ENCODE data around the gene SLX1A.
"Not testable (repeated sequence)": the region's sequence is repeated elsewhere in the genome, so short reads cannot be mapped to it uniquely, and the experiment has no call there.

The SLX1A gene

DNA sequence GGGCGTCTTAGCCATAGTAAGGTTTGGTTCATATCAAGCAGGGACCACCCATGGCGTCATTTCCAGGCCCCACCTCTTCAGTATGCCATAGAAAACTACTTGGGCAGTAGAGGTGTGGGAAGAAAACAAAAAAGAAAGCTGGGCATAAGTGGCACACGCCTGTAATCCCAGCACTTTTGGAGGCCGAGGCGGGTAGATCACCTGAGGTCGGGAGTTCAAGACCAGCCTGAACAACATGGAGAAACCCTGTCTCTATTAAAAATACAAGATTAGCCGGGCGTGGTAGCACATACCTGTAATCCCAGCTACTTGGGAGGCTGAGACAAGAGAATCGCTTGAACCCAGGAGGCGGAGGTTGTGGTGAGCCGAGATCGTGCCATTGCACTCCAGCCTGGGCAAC, 2.5 kb upstream of the SLX1A start:
- peaks cover 20% of the 10 kb centered on the region for H3K36me3 Mint-ChIP-seq (ENCODE audit: low read depth)
- peaks cover 16% of the 10 kb centered on the region for H3K4me1 Mint-ChIP-seq (ENCODE audit: low read depth)
- not testable (repeated sequence) for H3K27me3 Mint-ChIP-seq, H3K27ac Mint-ChIP-seq, H3K9me3 Mint-ChIP-seq, H3K4me3 Mint-ChIP-seq

DNA sequence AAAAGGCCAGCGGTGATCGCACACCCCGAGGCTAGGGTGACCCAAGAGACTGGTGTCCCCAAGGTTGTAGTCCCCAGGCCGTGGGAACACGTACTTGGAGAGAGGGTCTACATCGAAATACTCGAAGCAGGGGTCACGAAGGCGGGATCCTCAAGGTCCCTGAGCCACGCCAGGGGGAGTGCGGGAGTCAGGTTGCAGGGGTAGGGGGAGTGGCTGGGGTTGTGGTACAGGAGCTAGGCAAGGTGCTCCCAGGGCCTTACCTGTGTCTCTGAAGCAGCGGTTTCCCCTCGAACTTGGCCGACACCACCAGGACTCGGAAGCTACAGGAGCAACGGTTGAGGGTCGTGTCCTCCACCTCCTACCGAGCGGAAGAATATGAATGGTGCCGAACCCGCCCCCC, 577 bp upstream of the SLX1A start:
- H3K27ac Mint-ChIP-seq; H3K4me1 Mint-ChIP-seq (ENCODE audit: low read depth); H3K9me3 Mint-ChIP-seq; H3K27me3 Mint-ChIP-seq; H3K36me3 Mint-ChIP-seq (ENCODE audit: low read depth); H3K4me3 Mint-ChIP-seq: not testable (repeated sequence)

DNA sequence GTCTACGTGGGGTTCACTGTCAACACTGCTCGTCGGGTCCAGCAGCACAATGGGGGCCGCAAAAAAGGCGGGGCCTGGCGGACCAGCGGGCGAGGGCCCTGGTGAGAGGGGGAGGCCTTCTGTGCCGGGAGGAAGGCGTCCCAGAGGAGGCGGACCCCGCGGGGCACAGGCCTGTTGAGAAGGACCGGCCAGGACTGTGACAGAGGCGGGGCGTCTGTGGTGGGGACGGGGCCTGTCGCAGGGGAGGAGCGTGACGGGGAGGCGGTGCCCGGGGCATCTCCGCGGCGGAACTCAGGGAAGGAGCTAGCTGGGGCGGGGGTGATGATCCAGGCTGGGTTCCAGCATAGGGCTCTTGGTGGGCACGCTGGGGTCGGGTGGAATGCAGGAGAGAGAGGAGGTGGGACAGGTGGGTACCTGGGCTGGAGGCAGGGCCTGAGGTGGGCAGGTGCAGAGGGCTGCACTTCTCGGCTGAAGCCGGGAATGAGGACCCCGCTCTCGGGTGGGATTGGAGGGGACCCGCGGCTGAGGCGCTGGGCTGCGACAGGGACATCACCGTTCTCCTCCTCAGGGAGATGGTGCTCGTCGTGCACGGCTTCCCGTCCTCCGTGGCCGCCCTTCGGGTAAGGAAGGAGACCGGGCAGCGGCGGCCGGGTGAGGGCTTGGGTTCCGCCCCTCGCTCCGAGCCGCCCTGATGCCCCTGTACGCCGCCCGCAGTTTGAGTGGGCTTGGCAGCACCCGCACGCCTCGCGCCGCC, 674 bp downstream of the SLX1A start:
- H3K36me3 Mint-ChIP-seq (ENCODE audit: low read depth); H3K27ac Mint-ChIP-seq; H3K9me3 Mint-ChIP-seq; H3K4me1 Mint-ChIP-seq (ENCODE audit: low read depth); H3K27me3 Mint-ChIP-seq; H3K4me3 Mint-ChIP-seq: not testable (repeated sequence)

DNA sequence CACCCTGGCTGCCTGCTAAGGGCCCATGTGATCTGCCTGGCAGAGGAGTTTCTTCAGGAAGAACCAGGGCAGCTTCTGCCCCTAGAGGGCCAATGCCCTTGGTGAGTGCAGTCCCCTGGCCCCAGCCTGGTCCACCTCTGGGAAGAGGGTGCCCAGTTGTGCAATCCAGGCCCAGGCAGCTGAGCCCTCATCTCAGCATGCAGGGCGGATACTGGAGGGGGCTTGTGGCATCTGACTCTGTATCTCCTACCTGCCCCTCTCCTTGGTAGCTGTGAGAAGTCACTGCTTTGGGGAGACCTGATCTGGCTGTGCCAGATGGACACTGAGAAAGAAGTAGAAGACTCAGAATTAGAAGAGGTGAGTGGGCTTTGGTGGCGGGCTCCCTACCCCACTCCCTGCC, 3.3 kb downstream of the SLX1A start:
- not testable (repeated sequence) for H3K4me1 Mint-ChIP-seq (ENCODE audit: low read depth); H3K27ac Mint-ChIP-seq; H3K4me3 Mint-ChIP-seq; H3K27me3 Mint-ChIP-seq; H3K36me3 Mint-ChIP-seq (ENCODE audit: low read depth); H3K9me3 Mint-ChIP-seq

DNA sequence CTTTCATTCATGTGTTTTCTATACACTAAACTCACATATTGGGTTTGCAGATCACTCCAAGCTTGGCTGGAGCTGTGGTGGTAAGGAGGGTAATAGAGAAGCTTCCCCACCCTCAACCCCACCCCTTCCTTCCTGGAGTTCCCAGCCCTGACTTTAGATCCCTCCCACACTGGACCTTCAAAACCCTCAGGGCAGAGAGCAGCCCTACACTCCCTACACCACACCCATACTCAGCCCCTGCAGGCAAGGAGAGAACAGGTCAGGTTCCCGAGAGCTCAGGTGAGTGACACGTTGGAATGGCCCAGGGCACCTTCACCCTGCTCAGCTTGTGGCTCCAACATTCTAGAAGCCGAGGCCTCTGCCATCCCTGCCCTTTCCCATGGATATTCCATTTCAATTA, 5.4 kb downstream of the SLX1A start, which contains the start of gene SULT1A3:
Gene SULT1A3, plus strand, starts transcription at position 207 of the 400 bp plus-strand sequence. CDS start 1,474 bp downstream, outside the sequence.
- not testable (repeated sequence) for H3K36me3 Mint-ChIP-seq (ENCODE audit: low read depth); H3K9me3 Mint-ChIP-seq; H3K27me3 Mint-ChIP-seq; H3K4me1 Mint-ChIP-seq (ENCODE audit: low read depth); H3K27ac Mint-ChIP-seq; H3K4me3 Mint-ChIP-seq

DNA sequence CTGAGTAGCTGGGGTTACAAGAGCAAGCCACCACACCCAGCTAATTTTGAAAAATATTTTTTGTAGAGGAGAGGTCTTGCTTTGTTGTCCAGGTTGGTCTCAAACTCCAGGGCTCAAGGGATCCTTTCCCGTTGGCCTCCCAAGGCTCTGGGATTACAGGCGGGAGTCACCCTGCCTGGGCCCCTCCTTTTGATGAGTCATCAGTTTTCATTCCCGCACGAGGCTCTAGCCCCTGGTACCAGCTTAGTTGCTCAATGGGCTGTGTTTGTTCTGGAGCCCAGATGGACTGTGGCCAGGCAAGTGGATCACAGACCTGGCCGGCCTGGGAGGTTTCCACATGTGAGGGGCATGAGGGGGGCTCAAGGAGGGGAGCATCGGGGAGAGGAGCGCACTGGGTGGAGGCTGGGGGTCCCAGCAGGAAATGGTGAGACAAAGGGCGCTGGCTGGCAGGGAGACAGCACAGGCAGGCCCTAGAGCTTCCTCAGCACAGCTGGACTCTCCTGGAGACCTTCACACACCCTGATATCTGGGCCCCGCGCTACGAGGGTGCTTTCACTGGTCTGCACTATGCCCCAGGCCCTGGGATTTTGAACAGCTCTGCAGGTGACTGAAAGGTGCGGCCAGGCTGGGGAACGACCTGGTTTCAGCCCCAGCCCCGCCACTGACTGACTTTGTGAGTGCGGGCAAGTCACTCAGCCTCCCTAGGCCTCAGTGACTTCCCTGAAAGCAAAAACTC, 6.1 kb downstream of the SLX1A start:
- H3K9me3 Mint-ChIP-seq; H3K4me1 Mint-ChIP-seq (ENCODE audit: low read depth); H3K27me3 Mint-ChIP-seq; H3K27ac Mint-ChIP-seq; H3K4me3 Mint-ChIP-seq; H3K36me3 Mint-ChIP-seq (ENCODE audit: low read depth): not testable (repeated sequence)

DNA sequence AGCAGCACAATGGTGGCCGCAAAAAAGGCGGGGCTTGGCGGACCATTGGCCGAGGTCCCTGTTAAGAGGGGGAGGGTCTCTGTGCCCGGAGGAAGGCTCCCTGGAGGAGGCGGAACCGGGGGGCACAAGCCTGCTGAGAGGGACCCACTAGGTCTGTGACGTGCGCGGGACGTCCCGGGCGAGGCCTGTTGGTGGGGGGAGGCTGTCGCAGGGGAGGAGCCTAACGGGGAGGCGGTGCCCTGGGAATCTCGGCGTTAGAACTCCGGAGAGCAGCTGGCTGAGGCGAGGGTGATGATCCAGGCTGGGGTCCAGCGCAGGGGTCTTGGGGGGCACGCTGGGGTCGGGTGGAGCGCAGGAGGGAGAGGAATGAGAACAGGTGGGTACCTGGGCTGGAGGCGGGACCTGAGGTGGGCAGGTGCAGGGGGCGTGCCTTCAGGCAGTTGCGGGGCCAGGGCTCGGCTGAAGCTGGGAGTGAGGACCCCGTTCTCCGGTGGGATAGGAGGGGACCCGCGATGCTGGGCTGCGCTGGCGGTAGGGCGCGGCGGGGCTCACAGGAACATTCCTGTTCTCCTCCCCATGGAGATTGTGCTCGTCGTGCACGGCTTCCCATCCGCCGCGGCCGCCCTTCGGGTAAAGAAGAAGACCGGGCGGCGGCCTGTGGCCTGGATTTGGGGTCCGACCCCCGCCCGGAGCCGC, 12.0 kb downstream of the SLX1A start:
- H3K4me1 Mint-ChIP-seq (ENCODE audit: low read depth); H3K36me3 Mint-ChIP-seq (ENCODE audit: low read depth); H3K27me3 Mint-ChIP-seq; H3K27ac Mint-ChIP-seq; H3K9me3 Mint-ChIP-seq; H3K4me3 Mint-ChIP-seq: not testable (repeated sequence)

DNA sequence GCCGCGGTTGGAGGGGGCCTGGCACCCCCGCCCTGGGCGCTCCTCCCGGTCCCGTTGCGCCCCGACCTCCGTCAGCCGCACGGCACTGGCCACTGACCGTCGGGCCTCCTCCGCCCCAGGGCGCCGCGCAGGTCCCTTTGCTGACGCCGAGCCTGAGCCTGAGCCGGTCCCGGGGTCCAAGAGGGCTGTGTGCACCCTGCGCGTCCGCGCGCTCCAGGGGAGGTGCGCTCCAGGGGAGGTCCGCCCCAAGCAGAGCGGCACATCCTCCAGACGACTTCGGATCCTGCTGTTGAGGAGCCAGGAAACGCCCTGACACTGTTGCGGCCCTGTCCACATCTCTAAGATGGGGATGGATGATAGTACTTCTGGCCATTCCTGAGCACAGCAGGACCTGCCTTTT, 12.6 kb downstream of the SLX1A start:
- H3K9me3 Mint-ChIP-seq; H3K4me1 Mint-ChIP-seq (ENCODE audit: low read depth); H3K36me3 Mint-ChIP-seq (ENCODE audit: low read depth): not testable (repeated sequence)

DNA sequence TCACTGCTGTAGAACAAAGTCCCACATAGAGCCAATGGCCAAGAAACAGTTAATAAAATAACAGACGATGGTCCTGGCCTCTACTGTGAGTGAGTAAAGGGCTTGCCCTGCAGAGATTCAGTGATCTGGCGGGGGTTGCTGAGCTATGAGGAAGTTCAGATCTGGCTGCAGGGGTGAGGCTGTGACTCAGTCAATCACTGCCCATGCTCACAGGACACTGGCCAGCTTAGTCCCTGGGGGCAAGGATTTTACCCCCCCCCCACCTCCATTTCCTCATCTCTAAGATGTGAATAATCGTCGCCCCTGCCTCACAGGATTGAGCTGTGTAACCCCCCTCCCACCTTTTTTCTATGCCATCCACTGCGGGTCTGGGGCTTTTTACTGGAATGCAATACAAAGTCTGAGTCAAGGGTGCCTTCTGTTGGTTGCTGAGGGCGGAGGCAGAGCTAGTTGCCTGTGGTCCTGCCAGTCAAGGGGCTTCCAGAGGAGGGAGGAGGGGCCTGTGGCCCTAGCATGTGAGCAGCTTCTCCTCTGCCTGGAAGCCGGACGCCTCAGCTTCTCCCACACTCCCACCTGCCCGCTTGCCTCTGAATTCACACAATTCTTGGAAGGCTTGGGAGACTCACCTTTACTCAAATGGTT, 13.5 kb downstream of the SLX1A start:
- H3K36me3 Mint-ChIP-seq (ENCODE audit: low read depth); H3K27ac Mint-ChIP-seq; H3K4me3 Mint-ChIP-seq; H3K27me3 Mint-ChIP-seq; H3K4me1 Mint-ChIP-seq (ENCODE audit: low read depth); H3K9me3 Mint-ChIP-seq: not testable (repeated sequence)

More for the DNA sequence above, 12.6 kb downstream of the SLX1A start:
- H3K4me3 Mint-ChIP-seq, H3K27ac Mint-ChIP-seq, H3K27me3 Mint-ChIP-seq: not testable (repeated sequence)

DNA sequence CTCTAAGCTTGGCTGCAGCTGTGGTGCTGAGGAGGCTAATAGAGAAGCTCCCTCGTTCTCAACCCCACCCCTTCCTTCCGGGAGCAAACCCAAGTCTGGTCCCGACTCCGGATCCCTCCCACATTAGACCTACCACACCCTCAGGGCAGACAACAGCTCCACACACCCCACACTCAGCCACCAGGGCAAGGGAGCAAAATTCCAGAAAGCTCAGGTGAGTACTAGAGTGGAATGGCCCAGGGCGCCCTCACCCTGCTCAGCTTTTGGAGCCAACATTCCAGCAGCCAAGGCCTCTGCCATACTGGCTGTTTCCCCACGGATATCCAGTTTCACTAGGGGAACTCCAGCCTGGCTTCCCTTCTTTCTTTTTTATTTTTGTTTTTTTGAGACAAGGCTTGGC, 15.4 kb downstream of the SLX1A start:
- H3K9me3 Mint-ChIP-seq; H3K27me3 Mint-ChIP-seq; H3K36me3 Mint-ChIP-seq (ENCODE audit: low read depth); H3K4me3 Mint-ChIP-seq; H3K27ac Mint-ChIP-seq; H3K4me1 Mint-ChIP-seq (ENCODE audit: low read depth): not testable (repeated sequence)

DNA sequence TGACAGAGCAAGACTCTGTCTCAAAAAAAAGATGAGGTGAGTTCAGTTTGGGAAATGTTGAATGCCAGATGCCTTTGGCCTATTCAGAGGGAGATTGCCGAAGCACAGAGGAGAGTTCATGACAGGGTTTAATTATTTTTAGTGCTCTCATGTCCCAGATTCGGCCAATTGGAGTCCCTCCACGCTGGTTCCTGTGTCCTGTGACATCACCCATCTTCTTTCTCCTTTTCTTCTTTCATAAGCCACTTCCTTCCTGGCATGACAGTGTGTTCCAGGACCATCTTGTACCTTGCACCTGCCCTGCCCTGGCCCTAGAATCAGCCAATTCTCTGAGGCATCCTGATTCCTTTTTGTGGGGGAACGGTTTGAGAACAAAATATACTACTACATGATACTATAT, 17.7 kb downstream of the SLX1A start:
- H3K4me1 Mint-ChIP-seq (ENCODE audit: low read depth); H3K27ac Mint-ChIP-seq; H3K9me3 Mint-ChIP-seq; H3K4me3 Mint-ChIP-seq; H3K36me3 Mint-ChIP-seq (ENCODE audit: low read depth); H3K27me3 Mint-ChIP-seq: not testable (repeated sequence)

DNA sequence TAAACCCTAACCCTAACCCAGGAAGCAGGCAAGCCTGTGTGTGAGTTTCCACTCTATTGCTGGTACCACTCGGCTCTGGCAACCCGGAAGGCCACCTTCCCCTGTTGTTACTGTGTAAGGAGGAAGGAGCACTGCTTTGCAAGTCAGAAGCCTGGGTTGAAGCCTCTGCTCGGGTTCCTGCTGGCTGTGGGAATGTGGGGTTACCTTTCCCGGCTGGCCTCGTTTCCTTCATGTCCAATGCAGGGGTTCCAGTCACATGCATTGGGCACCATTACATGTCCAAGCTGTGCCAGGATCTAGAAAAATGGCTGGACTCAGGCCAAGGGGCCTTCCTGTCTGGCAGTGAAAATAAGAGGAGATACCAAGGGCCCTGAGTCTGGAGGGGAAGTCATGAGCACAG, 23.4 kb downstream of the SLX1A start:
- not testable (repeated sequence) for H3K36me3 Mint-ChIP-seq (ENCODE audit: low read depth); H3K9me3 Mint-ChIP-seq; H3K27ac Mint-ChIP-seq; H3K27me3 Mint-ChIP-seq; H3K4me3 Mint-ChIP-seq; H3K4me1 Mint-ChIP-seq (ENCODE audit: low read depth)
